ENCODE results near the gene LUZP1.

Gene LUZP1

DNA sequence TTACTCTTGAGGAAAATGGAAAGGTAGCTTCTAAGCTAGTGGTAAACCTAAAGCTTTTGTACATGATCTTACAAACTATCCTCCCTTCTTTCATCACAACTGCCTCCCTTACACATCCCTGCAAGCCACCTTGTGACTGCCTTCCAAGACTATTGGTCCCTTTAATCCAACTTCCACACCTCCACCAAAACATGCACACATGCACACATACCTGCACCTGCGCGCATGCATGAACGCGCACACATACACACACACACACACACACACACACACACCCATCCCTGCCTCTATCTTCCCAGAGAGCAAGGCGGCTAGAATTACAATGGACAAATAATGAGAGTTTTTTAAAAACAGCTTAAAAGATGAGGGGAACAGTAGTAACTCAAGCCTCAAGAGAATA, 58.3 kb downstream of the LUZP1 start:
- TF ChIP-seq NFIC (IDR thresholded peaks at IDR 0.05) (no peak), EP300 (IDR thresholded peaks at IDR 0.05; ENCODE audit: borderline replicate concordance) (no peak)

DNA sequence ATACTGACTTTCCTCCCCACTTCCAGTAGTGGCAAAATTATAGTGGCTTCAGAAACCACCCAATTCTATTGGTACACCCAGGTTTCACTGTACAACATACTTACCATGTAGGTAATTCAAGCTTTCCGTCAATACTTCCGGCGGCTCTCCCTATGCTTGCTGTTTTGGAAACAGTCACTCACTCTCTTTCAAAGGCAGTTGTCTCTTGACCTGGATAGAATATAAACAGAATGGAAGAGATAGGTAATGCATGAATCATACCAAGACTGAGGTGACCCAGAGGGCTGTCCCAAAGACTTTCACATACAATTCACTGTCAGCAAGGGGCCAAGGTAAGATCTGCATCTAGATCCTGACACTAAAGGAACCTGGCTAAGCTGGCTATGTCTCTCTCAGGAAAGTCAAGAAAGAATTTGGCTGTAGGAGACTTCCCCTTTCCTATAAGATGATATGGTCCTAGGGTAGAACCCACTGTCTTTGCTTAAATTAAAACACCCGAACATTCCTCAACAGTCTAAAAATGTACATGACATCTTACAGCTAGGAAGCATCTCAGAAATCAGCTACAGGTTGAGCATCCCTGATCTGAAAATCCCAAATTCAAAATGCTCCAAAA, 59.6 kb downstream of the LUZP1 start:
- TF ChIP-seq CEBPB (IDR thresholded peaks at IDR 0.05), result no peak
- no peak for TF ChIP-seq EP300 (IDR thresholded peaks at IDR 0.05; ENCODE audit: borderline replicate concordance)
- TF ChIP-seq, protein P1, sequence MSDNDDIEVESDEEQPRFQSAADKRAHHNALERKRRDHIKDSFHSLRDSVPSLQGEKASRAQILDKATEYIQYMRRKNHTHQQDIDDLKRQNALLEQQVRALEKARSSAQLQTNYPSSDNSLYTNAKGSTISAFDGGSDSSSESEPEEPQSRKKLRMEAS (IDR thresholded peaks at IDR 0.05), result no peak
- no peak for TF ChIP-seq RAD21 (IDR thresholded peaks at IDR 0.05; ENCODE audit: low read depth)
- no peak for TF ChIP-seq ZBTB7A (IDR thresholded peaks at IDR 0.05; ENCODE audit: low read depth)

DNA sequence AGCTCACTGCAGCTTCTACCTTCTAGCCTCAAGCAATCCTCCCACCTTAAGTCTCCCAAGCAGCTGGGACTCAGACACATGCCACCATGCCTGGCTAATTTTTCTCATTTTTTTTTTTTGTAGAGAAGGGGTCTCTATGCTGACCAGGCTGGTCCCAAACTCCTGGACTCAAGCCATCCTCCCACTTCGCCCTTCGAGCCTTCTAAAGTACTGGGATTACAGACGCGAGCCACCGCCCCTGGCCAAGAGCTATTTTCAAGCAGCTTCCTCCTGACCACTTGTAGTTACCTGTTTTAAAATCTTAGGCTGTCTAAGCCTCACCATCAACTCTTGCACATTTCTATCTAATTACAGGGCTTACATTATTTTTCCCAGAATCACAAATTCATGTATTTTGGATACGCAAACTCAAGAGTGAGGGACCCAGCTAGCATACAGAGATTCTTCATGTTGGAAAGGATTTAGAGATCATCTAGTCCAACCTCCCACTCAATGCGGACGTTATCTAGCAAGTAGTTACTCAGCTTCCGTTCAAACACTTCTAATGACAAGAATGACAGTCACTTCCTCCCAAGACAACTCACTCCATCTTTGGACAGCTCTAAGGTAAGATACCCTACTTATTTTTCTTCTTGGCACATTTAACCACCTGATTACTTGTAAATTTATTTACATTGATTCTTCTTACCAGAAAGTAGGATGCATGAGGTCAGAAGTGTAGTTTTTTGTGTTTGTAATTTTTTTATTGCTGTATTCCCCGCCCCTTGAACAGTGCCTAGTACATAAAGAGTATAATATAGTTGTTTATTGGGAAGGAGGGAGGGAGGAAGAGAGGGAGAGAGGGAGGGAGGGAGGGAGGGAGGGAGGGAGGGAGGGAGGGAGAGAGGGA, 65.4 kb downstream of the LUZP1 start:
- no peak for TF ChIP-seq RAD21 (IDR thresholded peaks at IDR 0.05; ENCODE audit: low read depth)
- TF ChIP-seq NFIC (IDR thresholded peaks at IDR 0.05), result no peak
- TF ChIP-seq TAF1 (IDR thresholded peaks at IDR 0.05; ENCODE audit: low read depth), result no peak
- TF ChIP-seq YY1 (IDR thresholded peaks at IDR 0.05; ENCODE audit: low read depth), result no peak
- TF ChIP-seq CREB1 (IDR thresholded peaks at IDR 0.05; ENCODE audit: low read depth), result no peak

DNA sequence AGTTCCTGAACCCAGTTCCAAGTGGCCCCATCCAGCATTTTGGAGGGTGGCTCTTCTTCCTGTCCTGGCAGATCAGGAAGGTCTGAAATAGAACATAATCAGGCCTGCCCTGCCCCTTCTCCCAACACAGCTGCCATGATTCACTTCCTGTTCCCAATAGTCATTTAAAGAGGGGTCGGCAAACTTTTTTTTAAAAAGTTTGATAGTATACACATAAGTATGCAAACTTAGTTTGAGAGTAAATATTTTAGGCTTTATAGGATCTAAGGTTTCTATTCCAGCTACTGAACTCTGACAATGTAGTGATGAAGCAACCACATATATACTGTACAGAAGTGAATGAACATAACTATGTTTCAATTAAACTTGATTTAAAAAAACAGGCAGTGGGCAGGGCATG, 66.4 kb downstream of the LUZP1 start:
- TF ChIP-seq CEBPB (IDR thresholded peaks at IDR 0.05), result no peak
- no peak for TF ChIP-seq EP300 (IDR thresholded peaks at IDR 0.05; ENCODE audit: borderline replicate concordance)
- TF ChIP-seq ZBTB7A (IDR thresholded peaks at IDR 0.05; ENCODE audit: low read depth), result no peak
- no peak for TF ChIP-seq RAD21 (IDR thresholded peaks at IDR 0.05; ENCODE audit: low read depth)
- TF ChIP-seq EGR1 (IDR thresholded peaks at IDR 0.05), result no peak
- TF ChIP-seq, protein P1 (IDR thresholded peaks at IDR 0.05), result no peak
- no peak for TF ChIP-seq YY1 (IDR thresholded peaks at IDR 0.05; ENCODE audit: low read depth)
- TF ChIP-seq TAF1 (IDR thresholded peaks at IDR 0.05; ENCODE audit: low read depth), result no peak
- TF ChIP-seq, protein P2, sequence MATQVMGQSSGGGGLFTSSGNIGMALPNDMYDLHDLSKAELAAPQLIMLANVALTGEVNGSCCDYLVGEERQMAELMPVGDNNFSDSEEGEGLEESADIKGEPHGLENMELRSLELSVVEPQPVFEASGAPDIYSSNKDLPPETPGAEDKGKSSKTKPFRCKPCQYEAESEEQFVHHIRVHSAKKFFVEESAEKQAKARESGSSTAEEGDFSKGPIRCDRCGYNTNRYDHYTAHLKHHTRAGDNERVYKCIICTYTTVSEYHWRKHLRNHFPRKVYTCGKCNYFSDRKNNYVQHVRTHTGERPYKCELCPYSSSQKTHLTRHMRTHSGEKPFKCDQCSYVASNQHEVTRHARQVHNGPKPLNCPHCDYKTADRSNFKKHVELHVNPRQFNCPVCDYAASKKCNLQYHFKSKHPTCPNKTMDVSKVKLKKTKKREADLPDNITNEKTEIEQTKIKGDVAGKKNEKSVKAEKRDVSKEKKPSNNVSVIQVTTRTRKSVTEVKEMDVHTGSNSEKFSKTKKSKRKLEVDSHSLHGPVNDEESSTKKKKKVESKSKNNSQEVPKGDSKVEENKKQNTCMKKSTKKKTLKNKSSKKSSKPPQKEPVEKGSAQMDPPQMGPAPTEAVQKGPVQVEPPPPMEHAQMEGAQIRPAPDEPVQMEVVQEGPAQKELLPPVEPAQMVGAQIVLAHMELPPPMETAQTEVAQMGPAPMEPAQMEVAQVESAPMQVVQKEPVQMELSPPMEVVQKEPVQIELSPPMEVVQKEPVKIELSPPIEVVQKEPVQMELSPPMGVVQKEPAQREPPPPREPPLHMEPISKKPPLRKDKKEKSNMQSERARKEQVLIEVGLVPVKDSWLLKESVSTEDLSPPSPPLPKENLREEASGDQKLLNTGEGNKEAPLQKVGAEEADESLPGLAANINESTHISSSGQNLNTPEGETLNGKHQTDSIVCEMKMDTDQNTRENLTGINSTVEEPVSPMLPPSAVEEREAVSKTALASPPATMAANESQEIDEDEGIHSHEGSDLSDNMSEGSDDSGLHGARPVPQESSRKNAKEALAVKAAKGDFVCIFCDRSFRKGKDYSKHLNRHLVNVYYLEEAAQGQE (IDR thresholded peaks at IDR 0.05; ENCODE audit: low read depth), result no peak

DNA sequence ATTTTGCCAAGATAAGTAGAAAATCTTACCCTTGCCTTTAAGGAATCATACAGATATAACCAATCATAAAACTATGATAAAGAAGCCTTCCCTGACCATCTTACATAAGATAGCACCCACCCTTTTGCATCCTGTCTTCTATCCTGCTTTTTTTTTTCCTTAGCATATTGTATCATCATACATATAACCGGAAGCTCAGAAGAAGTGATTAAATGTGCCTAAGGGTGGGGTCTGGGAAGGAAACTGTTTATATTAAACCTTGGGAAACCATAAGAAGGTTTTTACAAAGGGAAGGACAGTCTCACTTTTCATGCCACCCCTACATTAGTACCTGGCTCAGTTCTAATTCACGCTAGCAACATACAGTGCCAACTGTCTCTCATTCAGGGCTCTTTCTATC, 66.8 kb downstream of the LUZP1 start:
- TF ChIP-seq CREB1 (IDR thresholded peaks at IDR 0.05; ENCODE audit: low read depth) (no peak), TAF1 (IDR thresholded peaks at IDR 0.05; ENCODE audit: low read depth) (no peak), NFIC (IDR thresholded peaks at IDR 0.05) (no peak), TEAD4 (IDR thresholded peaks at IDR 0.05) (no peak), RAD21 (IDR thresholded peaks at IDR 0.05; ENCODE audit: low read depth) (no peak), ZBTB7A (IDR thresholded peaks at IDR 0.05; ENCODE audit: low read depth) (no peak), TCF12 (IDR thresholded peaks at IDR 0.05; ENCODE audit: low read depth) (no peak), YY1 (IDR thresholded peaks at IDR 0.05; ENCODE audit: low read depth) (no peak), CEBPB (IDR thresholded peaks at IDR 0.05) (no peak)

DNA sequence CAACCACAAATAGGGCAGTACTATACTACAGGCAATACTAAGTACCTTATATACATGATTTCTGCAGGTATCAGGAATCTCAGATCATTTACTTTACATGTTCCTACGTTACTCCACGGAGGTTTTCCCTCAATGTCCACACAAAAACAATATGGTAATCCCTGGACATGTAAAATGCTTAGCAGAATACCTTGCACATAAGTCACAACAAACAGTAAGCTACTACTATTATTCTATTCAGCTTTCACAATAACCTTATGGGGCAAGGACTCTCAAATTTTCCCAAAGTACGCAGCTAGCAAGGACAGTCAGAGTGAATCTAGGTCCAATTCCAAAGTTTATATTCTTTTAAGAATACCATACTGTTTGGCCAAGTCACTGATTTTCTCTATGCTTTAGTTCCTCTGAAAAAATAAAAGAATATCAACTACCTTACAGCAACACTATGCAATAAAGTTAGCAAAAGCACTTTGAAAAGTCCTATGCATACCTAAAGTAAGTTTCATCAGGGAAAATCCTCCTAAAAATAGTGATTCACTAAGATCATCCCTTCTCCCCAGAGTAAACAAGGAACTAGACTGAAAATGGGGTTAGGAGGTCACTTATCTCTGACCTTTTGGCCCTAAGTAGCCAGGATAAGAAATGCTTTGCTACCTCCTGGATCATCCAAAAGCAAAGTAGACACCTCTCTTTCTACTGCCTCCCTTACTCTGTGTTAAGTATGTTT, 67.4 kb downstream of the LUZP1 start:
- TF ChIP-seq YY1 (IDR thresholded peaks at IDR 0.05; ENCODE audit: low read depth) (no peak), NFIC (IDR thresholded peaks at IDR 0.05) (no peak), TCF12 (IDR thresholded peaks at IDR 0.05; ENCODE audit: low read depth) (no peak), TAF1 (IDR thresholded peaks at IDR 0.05; ENCODE audit: low read depth) (no peak), FOXM1 (IDR thresholded peaks at IDR 0.05; ENCODE audit: borderline replicate concordance, low read depth) (no peak), CEBPB (IDR thresholded peaks at IDR 0.05) (no peak), RAD21 (IDR thresholded peaks at IDR 0.05; ENCODE audit: low read depth) (no peak)
- TF ChIP-seq, protein P1 (IDR thresholded peaks at IDR 0.05), result no peak

DNA sequence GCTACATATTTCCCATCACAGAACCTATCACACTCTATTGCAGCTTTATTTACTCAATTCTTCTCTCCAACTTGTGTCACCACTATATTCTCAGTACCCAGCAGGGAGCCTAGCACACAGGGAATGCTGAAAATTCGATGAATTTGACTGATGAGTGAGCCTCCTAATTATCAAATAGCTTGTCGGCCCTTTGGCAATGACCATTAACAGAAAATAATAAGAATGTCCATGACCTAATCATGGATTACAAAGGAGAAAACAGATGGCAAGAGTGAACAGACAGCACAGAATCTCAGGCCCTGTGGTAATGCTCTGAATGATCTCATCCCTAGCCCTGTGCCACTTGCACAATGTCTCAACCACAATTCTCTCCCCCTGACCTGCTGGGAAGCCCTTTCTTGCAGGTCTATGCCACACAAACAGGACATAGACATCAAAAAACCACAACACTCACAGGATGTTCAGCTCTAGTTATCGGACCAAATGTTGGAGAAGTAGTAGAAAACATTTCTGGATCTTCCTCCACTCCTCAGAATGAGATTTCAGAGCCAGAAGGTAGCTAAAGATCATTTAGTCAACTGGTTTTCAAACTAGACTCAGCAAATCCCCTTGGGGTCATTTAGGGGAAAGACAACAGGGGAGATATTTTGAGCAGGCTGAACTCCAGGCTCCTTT, 68.4 kb downstream of the LUZP1 start:
- TF ChIP-seq EP300 (IDR thresholded peaks at IDR 0.05; ENCODE audit: borderline replicate concordance), result no peak
- TF ChIP-seq EGR1 (IDR thresholded peaks at IDR 0.05), result no peak
- peak; percentile 76 for TF ChIP-seq CEBPB (IDR thresholded peaks at IDR 0.05)
- 0 out of 2 replicates have a peak, but pooled peaks have one; percentile 17 for TF ChIP-seq TCF12 (IDR thresholded peaks at IDR 0.05; ENCODE audit: low read depth)
- no peak for TF ChIP-seq RAD21 (IDR thresholded peaks at IDR 0.05; ENCODE audit: low read depth)
- TF ChIP-seq, protein P3, sequence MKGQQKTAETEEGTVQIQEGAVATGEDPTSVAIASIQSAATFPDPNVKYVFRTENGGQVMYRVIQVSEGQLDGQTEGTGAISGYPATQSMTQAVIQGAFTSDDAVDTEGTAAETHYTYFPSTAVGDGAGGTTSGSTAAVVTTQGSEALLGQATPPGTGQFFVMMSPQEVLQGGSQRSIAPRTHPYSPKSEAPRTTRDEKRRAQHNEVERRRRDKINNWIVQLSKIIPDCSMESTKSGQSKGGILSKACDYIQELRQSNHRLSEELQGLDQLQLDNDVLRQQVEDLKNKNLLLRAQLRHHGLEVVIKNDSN (IDR thresholded peaks at IDR 0.05), result no peak
- no peak for TF ChIP-seq NFIC (IDR thresholded peaks at IDR 0.05)
- TF ChIP-seq, protein P1 (IDR thresholded peaks at IDR 0.05), result no peak
- TF ChIP-seq TEAD4 (IDR thresholded peaks at IDR 0.05), result peak; percentile 91
- no peak for TF ChIP-seq ZBTB7A (IDR thresholded peaks at IDR 0.05; ENCODE audit: low read depth)
- TF ChIP-seq, protein P2 (IDR thresholded peaks at IDR 0.05; ENCODE audit: low read depth), result no peak
